Endothelial cell of hepatic sinusoid (primary cell): ENCODE measurements around the gene CLK4.

ENCODE experiments used
- in situ Hi-C: cut with HindIII; loops from 2 replicates; pipeline ENCODE4 v1.10.0; 2017; ENCODE audit warnings: low sequenced_read_pairs

The CLK4 gene

GRCh38 chr5:178589180-178590140 is 37.4 kb downstream of the CLK4 start:
- in situ Hi-C loops = loop anchor here (5.0 kb wide), 1 partner anchor 98 kb away; no protein-coding TSS in a partner anchor

DNA sequence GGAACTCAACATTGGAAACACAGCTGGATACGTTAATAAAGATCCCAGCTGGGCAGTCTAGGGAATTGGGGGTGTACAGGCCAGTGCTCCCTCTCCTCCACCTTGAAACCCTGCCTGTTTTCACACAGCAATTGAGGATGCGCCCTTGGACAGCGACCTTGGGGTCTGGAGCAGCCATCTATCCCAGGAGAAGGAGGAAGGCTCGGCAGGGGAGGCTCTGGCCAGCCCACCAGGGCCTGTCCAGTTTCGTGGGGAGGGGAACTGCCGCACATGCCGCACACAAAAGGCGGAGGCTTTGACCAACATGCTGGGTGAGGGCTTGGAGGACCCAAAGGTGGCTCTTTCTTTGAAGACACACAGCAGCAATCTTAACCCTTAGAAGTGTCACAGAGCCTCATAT is 38.1 kb downstream of the CLK4 start:
- in situ Hi-C loops = loop anchor here (5.0 kb wide), 1 partner anchor 99 kb away; no protein-coding TSS in a partner anchor

- in situ Hi-C loops = loop anchor here (5.0 kb wide), 1 partner anchor 99 kb away; no protein-coding TSS in a partner anchor
These were observed 38.9 kb downstream of the CLK4 start for GRCh38 chr5:178587763-178588611.

GRCh38 chr5:178586396-178586795 is 40.5 kb downstream of the CLK4 start:
- in situ Hi-C loops = loop anchor here (5.0 kb wide), 1 partner anchor 101 kb away; no protein-coding TSS in a partner anchor

GRCh38 chr5:178585421-178585820 is 41.4 kb downstream of the CLK4 start:
- in situ Hi-C loops = loop anchor here (5.0 kb wide), 1 partner anchor 102 kb away; no protein-coding TSS in a partner anchor

- in situ Hi-C loops = no loop called here
These were observed 43.6 kb downstream of the CLK4 start for GRCh38 chr5:178583279-178583678.

DNA sequence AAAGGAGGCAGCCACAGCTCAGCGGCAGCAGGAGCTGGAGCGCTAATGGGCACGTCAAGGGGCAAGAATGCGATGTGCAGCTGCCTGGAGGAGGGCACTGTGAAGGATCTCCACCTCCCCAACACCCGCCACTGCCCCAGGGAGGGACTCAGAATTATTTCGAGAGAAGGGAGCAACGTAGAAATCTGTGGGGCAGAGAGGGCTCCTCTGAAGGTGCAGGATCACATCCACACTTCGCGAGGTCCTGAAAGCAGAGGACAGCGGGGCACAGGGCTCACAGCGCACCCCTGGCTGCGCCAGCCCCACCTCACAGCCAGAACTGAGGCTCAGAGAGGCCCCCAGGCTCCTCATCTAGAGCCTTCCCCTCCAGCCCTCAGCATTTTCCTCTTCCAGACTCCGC is 44.6 kb downstream of the CLK4 start:
- in situ Hi-C loops = no loop called here

DNA sequence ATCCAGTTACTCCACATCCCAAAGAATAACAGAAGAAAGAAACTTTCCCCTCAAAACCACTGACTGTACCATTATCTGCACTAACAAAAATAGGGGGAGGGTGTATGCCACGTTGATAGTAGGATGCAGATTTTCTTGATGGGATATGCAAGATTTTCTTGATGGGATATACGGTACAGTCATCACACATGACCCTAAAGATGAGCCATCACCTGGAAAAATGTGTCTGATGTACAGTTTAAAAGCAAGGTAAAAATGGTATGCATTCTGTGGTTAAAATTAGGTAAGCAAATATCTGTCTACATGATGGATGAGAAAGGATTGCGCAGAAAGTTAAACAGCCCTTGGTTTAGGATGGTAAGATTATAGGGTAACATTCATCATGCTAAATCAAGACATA is 45.2 kb downstream of the CLK4 start:
- in situ Hi-C loops = no loop called here

DNA sequence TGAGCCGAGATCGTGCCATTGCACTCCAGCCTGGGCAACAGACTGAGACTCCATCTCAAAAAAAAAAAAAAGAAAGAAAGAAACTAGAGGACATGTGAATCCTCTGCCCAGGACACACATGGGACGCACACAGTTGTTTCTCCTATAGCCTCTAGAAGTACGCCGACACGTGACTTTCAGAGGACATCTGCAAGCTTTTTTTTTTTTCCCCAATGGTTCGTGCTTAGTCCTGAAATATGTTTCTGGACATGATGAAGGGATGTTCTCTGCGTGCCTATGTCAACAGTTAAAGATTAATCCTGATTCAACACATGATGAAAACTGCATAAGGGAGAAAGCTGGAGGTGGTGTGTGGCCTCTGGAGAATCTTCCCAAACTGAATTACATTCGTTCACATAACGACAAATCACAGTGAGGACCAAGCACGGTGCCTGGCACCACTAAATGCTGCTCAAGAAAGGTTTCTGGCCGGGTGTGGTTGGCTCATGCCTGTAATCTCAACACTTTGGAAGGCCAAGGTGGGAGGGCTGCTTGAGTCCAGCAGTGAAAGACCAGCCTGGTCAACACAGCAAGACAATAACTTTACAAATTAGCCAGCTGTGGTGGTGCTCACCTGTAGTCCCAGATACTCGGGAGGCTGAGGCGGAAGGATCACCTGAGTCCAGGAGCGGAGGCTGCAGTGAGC is 46.4 kb downstream of the CLK4 start:
- in situ Hi-C loops = no loop called here

GRCh38 chr5:178577944-178578343 is 48.9 kb downstream of the CLK4 start:
- in situ Hi-C loops = no loop called here

GRCh38 chr5:178577376-178577839 is 49.4 kb downstream of the CLK4 start:
- in situ Hi-C loops = no loop called here

DNA sequence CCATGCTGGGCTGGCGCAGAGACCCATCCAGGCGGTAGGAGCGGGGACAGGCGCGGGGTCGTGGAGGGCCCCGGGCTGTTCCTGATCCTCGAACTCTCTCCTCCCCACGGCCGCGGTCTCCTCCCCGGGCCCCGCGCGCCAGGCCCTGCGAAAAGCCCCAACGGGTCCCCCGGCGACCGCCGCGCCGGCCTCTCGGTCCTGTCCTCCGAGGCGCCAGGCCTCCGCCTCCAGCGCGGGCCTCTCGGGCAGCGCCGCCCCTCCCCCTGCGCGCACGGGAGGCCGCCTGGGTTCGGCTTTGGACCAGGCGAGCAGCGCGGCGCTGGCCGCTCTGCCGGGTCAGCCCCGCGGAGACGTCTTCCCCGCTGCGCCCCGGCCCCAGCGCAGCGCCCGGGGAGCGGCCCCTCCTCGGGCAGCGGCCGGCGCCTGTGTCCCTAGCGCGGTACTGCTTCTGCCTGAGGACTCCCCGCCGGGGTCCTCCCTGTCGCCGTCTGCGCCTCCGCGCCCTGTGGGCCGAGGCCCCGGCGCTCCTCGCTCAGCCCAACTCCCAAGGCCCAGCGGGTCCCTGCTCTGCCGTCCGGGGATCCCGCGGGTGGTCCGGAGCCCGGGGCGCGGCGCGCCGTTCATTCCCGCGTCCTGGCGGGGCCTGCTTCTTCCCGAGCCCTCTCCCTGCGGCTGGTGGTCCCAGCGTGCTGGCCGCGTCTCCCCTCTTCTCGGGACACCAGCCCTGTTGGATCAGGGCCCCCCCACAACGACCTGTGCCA is 50.1 kb downstream of the CLK4 start:
- in situ Hi-C loops = no loop called here

GRCh38 chr5:178573216-178573615 is 53.6 kb downstream of the CLK4 start:
- in situ Hi-C loops = no loop called here

- in situ Hi-C loops = no loop called here
These were observed 54.2 kb downstream of the CLK4 start for GRCh38 chr5:178572617-178573016.

- in situ Hi-C loops = no loop called here
These were observed 57.4 kb downstream of the CLK4 start for GRCh38 chr5:178569485-178569884.

DNA sequence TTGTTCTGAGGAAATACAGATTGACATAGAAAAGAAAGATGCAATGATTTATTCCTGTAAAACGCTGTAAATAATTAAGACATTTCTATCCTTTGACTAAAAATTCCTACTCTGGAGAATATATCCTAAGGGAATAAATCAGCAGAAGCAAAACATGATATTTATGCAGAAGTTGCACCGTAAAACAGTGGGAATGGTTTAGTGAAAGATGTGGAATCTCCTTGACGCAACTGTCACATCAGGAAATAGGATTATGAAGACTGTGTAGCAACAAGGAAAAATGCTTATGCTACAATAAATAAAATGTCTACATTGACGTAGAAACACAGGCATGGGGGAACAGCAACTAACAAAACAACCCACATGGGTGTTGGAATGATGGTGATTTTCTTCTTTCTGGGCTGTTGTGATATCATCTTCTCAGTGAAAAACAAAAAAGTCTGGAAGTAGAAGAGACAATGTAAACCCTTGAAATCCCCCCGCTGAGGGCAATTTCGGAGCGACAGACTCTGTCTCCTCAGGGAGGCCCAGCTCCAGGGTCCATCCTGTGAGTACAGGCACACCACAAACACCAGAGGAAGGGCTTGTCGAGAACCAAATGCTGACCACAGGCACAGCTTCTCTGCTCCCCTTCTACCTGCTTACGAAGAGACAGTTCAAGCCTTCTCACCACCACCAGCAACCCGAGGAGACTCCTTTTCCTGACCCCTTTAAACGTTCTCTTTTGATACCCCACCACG is 61.9 kb downstream of the CLK4 start:
- in situ Hi-C loops = no loop called here

GRCh38 chr5:178564397-178564796 is 62.5 kb downstream of the CLK4 start:
- in situ Hi-C loops = no loop called here

- in situ Hi-C loops = no loop called here
These were observed 63.2 kb downstream of the CLK4 start for GRCh38 chr5:178563621-178564020.

DNA sequence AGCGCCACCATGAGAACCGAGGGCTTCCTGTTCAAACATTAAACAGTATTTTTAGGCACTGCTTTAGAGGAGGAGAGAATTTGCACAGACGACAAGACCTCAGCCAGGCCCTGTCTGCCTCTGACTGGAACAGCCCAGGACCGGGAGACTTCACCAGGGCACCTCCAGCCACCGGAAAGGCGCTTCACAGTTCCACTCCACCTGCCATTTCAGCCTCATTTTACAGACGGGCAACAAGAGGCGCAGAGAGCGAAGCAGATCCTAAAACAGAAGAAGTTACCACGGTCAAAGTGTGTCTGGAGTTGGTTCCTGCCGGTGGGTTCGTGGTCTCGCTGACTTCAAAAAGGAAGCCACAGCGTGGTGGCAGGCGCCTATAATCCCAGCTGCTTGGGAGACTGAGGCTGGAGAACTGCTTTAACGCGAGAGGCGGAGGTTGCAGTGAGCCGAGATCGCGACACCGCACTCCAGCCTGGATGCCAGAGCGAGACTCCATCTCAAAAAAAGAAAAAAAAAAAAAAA is 65.0 kb downstream of the CLK4 start:
- in situ Hi-C loops = no loop called here
